GM12872 (cell line): Measurements from ENCODE around the gene RNF212.

Experiments
- CTCF ChIP-seq: IDR thresholded peaks from 3 replicates; pipeline ENCODE4 v1.5.1; 2011; ENCODE audit warnings: low read depth, mild to moderate bottlenecking, low read length, moderate library complexity; ENCODE audit not compliant: insufficient read depth

RNF212 gene

GRCh38 chr4:1031956-1032795 lies 81.2 kb downstream of the RNF212 start:
- TF ChIP-seq CTCF: no peak

- no peak for TF ChIP-seq CTCF
Observed at GRCh38 chr4:1031346-1031745, 82.0 kb downstream of the RNF212 start.

GRCh38 chr4:1030559-1030958 lies 82.8 kb downstream of the RNF212 start:
- TF ChIP-seq CTCF: no peak

- TF ChIP-seq CTCF: no peak
Observed at GRCh38 chr4:1030031-1030430, 83.3 kb downstream of the RNF212 start.

GRCh38 chr4:1029529-1029928 lies 83.8 kb downstream of the RNF212 start:
- TF ChIP-seq CTCF: no peak

GRCh38 chr4:1028574-1029220 lies 84.7 kb downstream of the RNF212 start:
- TF ChIP-seq CTCF: no peak

- TF ChIP-seq CTCF: no peak
Observed at GRCh38 chr4:1027915-1028238, 85.5 kb downstream of the RNF212 start.
